Measurements from ENCODE around the gene ESYT3. TPM values are rescaled to one million over a fixed set of nuclear protein-coding genes. Genes with fewer than 3 reads are reported as not detected.
"Not testable (repeated sequence)": the region's sequence is repeated elsewhere in the genome, so short reads cannot be mapped to it uniquely, and the experiment has no call there.

The ESYT3 gene
- total RNA-seq, 1 donor from 2014 or later, result 1.1 TPM

- H3K4me3 ChIP-seq (ENCODE audit: low read depth, low read length), result no peak overlapping the region
- TF ChIP-seq, protein P1, sequence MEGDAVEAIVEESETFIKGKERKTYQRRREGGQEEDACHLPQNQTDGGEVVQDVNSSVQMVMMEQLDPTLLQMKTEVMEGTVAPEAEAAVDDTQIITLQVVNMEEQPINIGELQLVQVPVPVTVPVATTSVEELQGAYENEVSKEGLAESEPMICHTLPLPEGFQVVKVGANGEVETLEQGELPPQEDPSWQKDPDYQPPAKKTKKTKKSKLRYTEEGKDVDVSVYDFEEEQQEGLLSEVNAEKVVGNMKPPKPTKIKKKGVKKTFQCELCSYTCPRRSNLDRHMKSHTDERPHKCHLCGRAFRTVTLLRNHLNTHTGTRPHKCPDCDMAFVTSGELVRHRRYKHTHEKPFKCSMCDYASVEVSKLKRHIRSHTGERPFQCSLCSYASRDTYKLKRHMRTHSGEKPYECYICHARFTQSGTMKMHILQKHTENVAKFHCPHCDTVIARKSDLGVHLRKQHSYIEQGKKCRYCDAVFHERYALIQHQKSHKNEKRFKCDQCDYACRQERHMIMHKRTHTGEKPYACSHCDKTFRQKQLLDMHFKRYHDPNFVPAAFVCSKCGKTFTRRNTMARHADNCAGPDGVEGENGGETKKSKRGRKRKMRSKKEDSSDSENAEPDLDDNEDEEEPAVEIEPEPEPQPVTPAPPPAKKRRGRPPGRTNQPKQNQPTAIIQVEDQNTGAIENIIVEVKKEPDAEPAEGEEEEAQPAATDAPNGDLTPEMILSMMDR (IDR thresholded peaks at IDR 0.05; ENCODE audit: insufficient read depth, low read length, severe bottlenecking), result no peak
- H3K27me3 ChIP-seq (ENCODE audit: control insufficient read depth, insufficient read depth, low read length), result no peaks in the 10 kb centered on the region
- H3K36me3 ChIP-seq (ENCODE audit: control insufficient read depth, insufficient read depth, low read length), result no peaks in the 10 kb centered on the region
- DNase-seq (ENCODE audit: low read depth) (no peak), FAIRE-seq (no peak)
These were observed 17.3 kb downstream of the ESYT3 start for GRCh38 chr3:138451595-138452162.

DNA sequence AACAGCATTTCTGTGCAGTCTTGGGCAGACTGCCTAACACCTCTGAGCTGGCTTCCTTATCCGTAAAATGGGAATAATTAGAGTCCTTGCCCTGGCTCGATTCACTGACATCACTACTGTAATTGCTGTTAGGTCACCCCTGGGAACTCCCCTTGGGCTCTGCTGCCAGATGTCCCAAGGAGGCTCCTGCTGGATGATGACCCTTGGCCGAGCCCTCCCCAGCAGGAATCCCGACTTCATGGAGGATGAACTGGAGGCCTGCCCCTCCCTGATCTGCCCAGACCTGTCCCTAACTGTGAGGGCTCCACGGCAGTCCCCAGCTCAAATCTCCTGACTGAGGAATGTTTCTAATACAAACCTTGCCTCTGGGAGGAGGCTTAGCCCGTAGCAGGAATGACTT is 18.0 kb downstream of the ESYT3 start:
- TF ChIP-seq, protein P1 (IDR thresholded peaks at IDR 0.05; ENCODE audit: insufficient read depth, low read length, severe bottlenecking), result no peak
- DNase-seq (ENCODE audit: low read depth) (no peak), FAIRE-seq (no peak)
- no peaks in the 10 kb centered on the region for H3K27me3 ChIP-seq (ENCODE audit: control insufficient read depth, insufficient read depth, low read length)
- no peak overlapping the region for H3K4me3 ChIP-seq (ENCODE audit: low read depth, low read length)
- H3K36me3 ChIP-seq (ENCODE audit: control insufficient read depth, insufficient read depth, low read length), result no peaks in the 10 kb centered on the region

- not testable (repeated sequence) for FAIRE-seq
These were observed 19.5 kb downstream of the ESYT3 start for GRCh38 chr3:138453940-138454339.

GRCh38 chr3:138455801-138456716 is 21.6 kb downstream of the ESYT3 start:
- DNase-seq (ENCODE audit: low read depth) (no peak), FAIRE-seq (peak; percentile 55)

More at GRCh38 chr3:138453940-138454339, 19.5 kb downstream of the ESYT3 start:
- H3K27me3 ChIP-seq (ENCODE audit: control insufficient read depth, insufficient read depth, low read length); DNase-seq (ENCODE audit: low read depth); H3K36me3 ChIP-seq (ENCODE audit: control insufficient read depth, insufficient read depth, low read length); H3K4me3 ChIP-seq (ENCODE audit: low read depth, low read length): not testable (repeated sequence)

GRCh38 chr3:138456961-138457862 is 22.8 kb downstream of the ESYT3 start:
- H3K36me3 ChIP-seq (ENCODE audit: control insufficient read depth, insufficient read depth, low read length), result no peaks in the 10 kb centered on the region
- no peak for DNase-seq (ENCODE audit: low read depth)
- TF ChIP-seq, protein P1 (IDR thresholded peaks at IDR 0.05; ENCODE audit: insufficient read depth, low read length, severe bottlenecking), result no peak
- H3K27me3 ChIP-seq (ENCODE audit: control insufficient read depth, insufficient read depth, low read length), result no peaks in the 10 kb centered on the region
- FAIRE-seq, result no peak
- no peak overlapping the region for H3K4me3 ChIP-seq (ENCODE audit: low read depth, low read length)

More at GRCh38 chr3:138455801-138456716, 21.6 kb downstream of the ESYT3 start:
- no peak overlapping the region for H3K4me3 ChIP-seq (ENCODE audit: low read depth, low read length)
- TF ChIP-seq, protein P1 (IDR thresholded peaks at IDR 0.05; ENCODE audit: insufficient read depth, low read length, severe bottlenecking), result no peak
- H3K27me3 ChIP-seq (ENCODE audit: control insufficient read depth, insufficient read depth, low read length), result no peaks in the 10 kb centered on the region
- no peaks in the 10 kb centered on the region for H3K36me3 ChIP-seq (ENCODE audit: control insufficient read depth, insufficient read depth, low read length)

Measured in bronchial epithelial cell (primary cell).